ENCODE measurements around the gene IAH1. TPM values are rescaled to one million over a fixed set of nuclear protein-coding genes. Genes with fewer than 3 reads are reported as not detected.

Gene IAH1
- polyA plus RNA-seq, 4 donors, result 35.0 to 79.2 (median 54.6) TPM

- Histone ChIP-seq H3K27me3 (ENCODE audit: control insufficient read depth in 3 of 3, insufficient read depth in 3 of 3, low read length in 3 of 3) (no peaks in the 10 kb centered on the region), H3K27ac (ENCODE audit: low read depth in 1 of 3, low read length in 2 of 3) (no peak overlapping the region), H3K9me3 (ENCODE audit: control insufficient read depth in 2 of 2, insufficient read depth in 1 of 2, low read depth in 1 of 2, low read length in 1 of 2) (no peaks in the 10 kb centered on the region), H3K4me3 (ENCODE audit: low read depth in 1 of 3, low read length in 3 of 3) (no peak overlapping the region), H3K36me3 (ENCODE audit: control insufficient read depth in 3 of 3, insufficient read depth in 2 of 3, low read depth in 1 of 3, low read length in 3 of 3) (peaks cover 8 to 43% (median 10%) of the 10 kb centered on the region in 3 donors), H3K4me1 (ENCODE audit: control insufficient read depth in 3 of 3, insufficient read depth in 2 of 3, low read depth in 1 of 3, low read length in 2 of 3) (no peaks in the 10 kb centered on the region)
- 89 to 92% (median 90%) methylated on average over 5 of the region's 5 CpGs for WGBS, 3 donors
- DNase-seq (no peak), FAIRE-seq (no peak)
Observed at GRCh38 chr2:9443526-9443925, 30.8 kb upstream of the IAH1 start.

- H3K27ac ChIP-seq (ENCODE audit: low read depth in 1 of 3, low read length in 2 of 3), result no peak overlapping the region
- DNase-seq (no peak), FAIRE-seq (no peak)
- H3K36me3 ChIP-seq (ENCODE audit: control insufficient read depth in 3 of 3, insufficient read depth in 2 of 3, low read depth in 1 of 3, low read length in 3 of 3), result peaks cover 8 to 52% (median 13%) of the 10 kb centered on the region in 3 donors
- no peaks in the 10 kb centered on the region for H3K9me3 ChIP-seq (ENCODE audit: control insufficient read depth in 2 of 2, insufficient read depth in 1 of 2, low read depth in 1 of 2, low read length in 1 of 2)
- H3K4me3 ChIP-seq (ENCODE audit: low read depth in 1 of 3, low read length in 3 of 3), result no peak overlapping the region
- WGBS, 3 donors, result 77 to 91% (median 84%) methylated on average over 7 of the region's 7 CpGs
- H3K27me3 ChIP-seq (ENCODE audit: control insufficient read depth in 3 of 3, insufficient read depth in 3 of 3, low read length in 3 of 3), result no peaks in the 10 kb centered on the region
- H3K4me1 ChIP-seq (ENCODE audit: control insufficient read depth in 3 of 3, insufficient read depth in 2 of 3, low read depth in 1 of 3, low read length in 2 of 3), result no peaks in the 10 kb centered on the region
Observed at GRCh38 chr2:9445089-9445488, 29.3 kb upstream of the IAH1 start.

- DNase-seq, result no peak
- Histone ChIP-seq H3K4me1 (ENCODE audit: control insufficient read depth in 3 of 3, insufficient read depth in 2 of 3, low read depth in 1 of 3, low read length in 2 of 3) (no peaks in the 10 kb centered on the region), H3K36me3 (ENCODE audit: control insufficient read depth in 3 of 3, insufficient read depth in 2 of 3, low read depth in 1 of 3, low read length in 3 of 3) (peaks cover 5 to 56% (median 5%) of the 10 kb centered on the region in 3 donors), H3K4me3 (ENCODE audit: low read depth in 1 of 3, low read length in 3 of 3) (no peak overlapping the region), H3K9me3 (ENCODE audit: control insufficient read depth in 2 of 2, insufficient read depth in 1 of 2, low read depth in 1 of 2, low read length in 1 of 2) (no peaks in the 10 kb centered on the region), H3K27me3 (ENCODE audit: control insufficient read depth in 3 of 3, insufficient read depth in 3 of 3, low read length in 3 of 3) (no peaks in the 10 kb centered on the region), H3K27ac (ENCODE audit: low read depth in 1 of 3, low read length in 2 of 3) (no peak overlapping the region)
- 96 to 100% (median 98%) methylated on average over 1 of the region's 1 CpG for WGBS, 3 donors
- no peak for FAIRE-seq
Observed at GRCh38 chr2:9451231-9451630, 23.1 kb upstream of the IAH1 start.

GRCh38 chr2:9460441-9461017 is 13.8 kb upstream of the IAH1 start:
- peaks cover 1 to 40% (median 4%) of the 10 kb centered on the region in 3 donors for H3K36me3 ChIP-seq (ENCODE audit: control insufficient read depth in 3 of 3, insufficient read depth in 2 of 3, low read depth in 1 of 3, low read length in 3 of 3)
- no peak overlapping the region for H3K4me3 ChIP-seq (ENCODE audit: low read depth in 1 of 3, low read length in 3 of 3)
- no peaks in the 10 kb centered on the region for H3K4me1 ChIP-seq (ENCODE audit: control insufficient read depth in 3 of 3, insufficient read depth in 2 of 3, low read depth in 1 of 3, low read length in 2 of 3)
- FAIRE-seq (no peak), DNase-seq (no peak)
- WGBS, 3 donors, result 95 to 98% (median 96%) methylated on average over 3 of the region's 3 CpGs
- H3K9me3 ChIP-seq (ENCODE audit: control insufficient read depth in 2 of 2, insufficient read depth in 1 of 2, low read depth in 1 of 2, low read length in 1 of 2), result no peaks in the 10 kb centered on the region
- no peaks in the 10 kb centered on the region for H3K27me3 ChIP-seq (ENCODE audit: control insufficient read depth in 3 of 3, insufficient read depth in 3 of 3, low read length in 3 of 3)
- no peak overlapping the region for H3K27ac ChIP-seq (ENCODE audit: low read depth in 1 of 3, low read length in 2 of 3)

GRCh38 chr2:9461079-9461478 is 13.3 kb upstream of the IAH1 start:
- FAIRE-seq (no peak), DNase-seq (no peak)
- Histone ChIP-seq H3K27me3 (ENCODE audit: control insufficient read depth in 3 of 3, insufficient read depth in 3 of 3, low read length in 3 of 3) (no peaks in the 10 kb centered on the region), H3K27ac (ENCODE audit: low read depth in 1 of 3, low read length in 2 of 3) (no peak overlapping the region), H3K36me3 (ENCODE audit: control insufficient read depth in 3 of 3, insufficient read depth in 2 of 3, low read depth in 1 of 3, low read length in 3 of 3) (peaks cover 1 to 43% (median 4%) of the 10 kb centered on the region in 3 donors), H3K4me3 (ENCODE audit: low read depth in 1 of 3, low read length in 3 of 3) (no peak overlapping the region), H3K9me3 (ENCODE audit: control insufficient read depth in 2 of 2, insufficient read depth in 1 of 2, low read depth in 1 of 2, low read length in 1 of 2) (no peaks in the 10 kb centered on the region), H3K4me1 (ENCODE audit: control insufficient read depth in 3 of 3, insufficient read depth in 2 of 3, low read depth in 1 of 3, low read length in 2 of 3) (no peaks in the 10 kb centered on the region)
- 92 to 95% (median 93%) methylated on average over 3 of the region's 3 CpGs for WGBS, 3 donors

- FAIRE-seq (no peak), DNase-seq (no peak)
- Histone ChIP-seq H3K4me3 (ENCODE audit: low read depth in 1 of 3, low read length in 3 of 3) (no peak overlapping the region), H3K27me3 (ENCODE audit: control insufficient read depth in 3 of 3, insufficient read depth in 3 of 3, low read length in 3 of 3) (no peaks in the 10 kb centered on the region), H3K4me1 (ENCODE audit: control insufficient read depth in 3 of 3, insufficient read depth in 2 of 3, low read depth in 1 of 3, low read length in 2 of 3) (no peaks in the 10 kb centered on the region), H3K36me3 (ENCODE audit: control insufficient read depth in 3 of 3, insufficient read depth in 2 of 3, low read depth in 1 of 3, low read length in 3 of 3) (peaks cover 1 to 46% (median 4%) of the 10 kb centered on the region in 3 donors), H3K9me3 (ENCODE audit: control insufficient read depth in 2 of 2, insufficient read depth in 1 of 2, low read depth in 1 of 2, low read length in 1 of 2) (no peaks in the 10 kb centered on the region), H3K27ac (ENCODE audit: low read depth in 1 of 3, low read length in 2 of 3) (no peak overlapping the region)
- WGBS, 3 donors, result 77 to 96% (median 91%) methylated on average over 5 of the region's 5 CpGs
Observed at GRCh38 chr2:9462313-9462712, 12.0 kb upstream of the IAH1 start.

GRCh38 chr2:9462886-9463697 is 11.3 kb upstream of the IAH1 start:
- no peaks in the 10 kb centered on the region for H3K9me3 ChIP-seq (ENCODE audit: control insufficient read depth in 2 of 2, insufficient read depth in 1 of 2, low read depth in 1 of 2, low read length in 1 of 2)
- H3K4me3 ChIP-seq (ENCODE audit: low read depth in 1 of 3, low read length in 3 of 3), result no peak overlapping the region
- peaks cover 1 to 44% (median 8%) of the 10 kb centered on the region in 3 donors for H3K36me3 ChIP-seq (ENCODE audit: control insufficient read depth in 3 of 3, insufficient read depth in 2 of 3, low read depth in 1 of 3, low read length in 3 of 3)
- FAIRE-seq, result no peak
- 85 to 91% (median 87%) methylated on average over 6 of the region's 6 CpGs for WGBS, 3 donors
- DNase-seq, result no peak
- no peak overlapping the region for H3K27ac ChIP-seq (ENCODE audit: low read depth in 1 of 3, low read length in 2 of 3)
- H3K4me1 ChIP-seq (ENCODE audit: control insufficient read depth in 3 of 3, insufficient read depth in 2 of 3, low read depth in 1 of 3, low read length in 2 of 3), result no peaks in the 10 kb centered on the region
- no peaks in the 10 kb centered on the region for H3K27me3 ChIP-seq (ENCODE audit: control insufficient read depth in 3 of 3, insufficient read depth in 3 of 3, low read length in 3 of 3)

- FAIRE-seq (no peak), DNase-seq (no peak)
- Histone ChIP-seq H3K27ac (ENCODE audit: low read depth in 1 of 3, low read length in 2 of 3) (no peak overlapping the region), H3K27me3 (ENCODE audit: control insufficient read depth in 3 of 3, insufficient read depth in 3 of 3, low read length in 3 of 3) (no peaks in the 10 kb centered on the region), H3K36me3 (ENCODE audit: control insufficient read depth in 3 of 3, insufficient read depth in 2 of 3, low read depth in 1 of 3, low read length in 3 of 3) (peaks cover 1 to 44% (median 8%) of the 10 kb centered on the region in 3 donors), H3K4me1 (ENCODE audit: control insufficient read depth in 3 of 3, insufficient read depth in 2 of 3, low read depth in 1 of 3, low read length in 2 of 3) (no peaks in the 10 kb centered on the region), H3K4me3 (ENCODE audit: low read depth in 1 of 3, low read length in 3 of 3) (no peak overlapping the region), H3K9me3 (ENCODE audit: control insufficient read depth in 2 of 2, insufficient read depth in 1 of 2, low read depth in 1 of 2, low read length in 1 of 2) (no peaks in the 10 kb centered on the region)
- 64 to 77% (median 70%) methylated on average over 7 of the region's 7 CpGs for WGBS, 3 donors
Observed at GRCh38 chr2:9463698-9464034, 10.7 kb upstream of the IAH1 start.

Measured in small intestine (tissue), 7 donors.